Endothelial cell of umbilical vein (primary cell): ENCODE measurements around the gene BCL11B. TPM values are rescaled to one million over a fixed set of nuclear protein-coding genes. Genes with fewer than 3 reads are reported as not detected.

Experiments
- BruUV-seq: library from RNA; stranded (reverse); fragments of 400-500 nt; replicated peaks from 2 replicates; lab custom pipeline; 2021; lab: Mats Ljungman, UMichigan
- CTCF ChIA-PET: fragments of 300-600, 350-600 bp; sonication (Branson Sonifier 250); formaldehyde crosslinking; loops from one replicate; lab custom pipeline; 2021; ENCODE audit warnings: antibody characterized with exemption, inconsistent platforms; lab: Charles Lee
- POLR2A ChIA-PET: fragments of 300-600, 350-600 bp; sonication (Branson Sonifier 250); formaldehyde crosslinking; loops from one replicate; lab custom pipeline; 2021; ENCODE audit warnings: antibody characterized with exemption, inconsistent platforms; lab: Charles Lee
- DNase-seq: peaks from one replicate; pipeline ENCODE4 v3.0.0-alpha.2; 2011; ENCODE audit warnings: low read depth, low spot score
- FAIRE-seq: peaks from 2 replicates; lab custom pipeline; 2011; peaks lifted over from hg19 to GRCh38; lab: Jason Lieb, UNC
- H2AFZ ChIP-seq: 2 replicates; pipeline ENCODE4 v1.6.0; 2012; ENCODE audit warnings: low read depth, low read length, control low read depth, inconsistent platforms
- H3K27ac ChIP-seq: 2 replicates; pipeline ENCODE4 v1.5.1; 2011; ENCODE audit warnings: low read depth, mild to moderate bottlenecking, control low read depth, low read length, moderate library complexity; ENCODE audit not compliant: insufficient read depth
- H3K27me3 ChIP-seq, 2 experiments: 2 replicates each; pipeline versions ENCODE4 v1.6.0 to v1.6.1; 2011; ENCODE audit warnings: low read length in 2 of 2, mixed read lengths in 1 of 2; ENCODE audit not compliant: control insufficient read depth in 2 of 2, insufficient read depth in 2 of 2
- H3K36me3 ChIP-seq, 2 experiments: 2 replicates in 1 of 2; 3 replicates in 1 of 2; pipeline ENCODE4 v1.5.1; 2011; ENCODE audit warnings: low read length in 2 of 2, mild to moderate bottlenecking in 1 of 2, moderate library complexity in 1 of 2; ENCODE audit not compliant: control insufficient read depth in 2 of 2, insufficient read depth in 2 of 2; ENCODE audit errors: extremely low read depth in 1 of 2
- H3K4me1 ChIP-seq: 3 replicates; pipeline ENCODE4 v1.5.1; 2011; ENCODE audit warnings: mild to moderate bottlenecking, low read length; ENCODE audit not compliant: control insufficient read depth, insufficient read depth; ENCODE audit errors: extremely low read depth
- H3K4me2 ChIP-seq: 2 replicates; pipeline ENCODE4 v1.6.1; 2011; ENCODE audit warnings: low read length, control low read depth, mixed read lengths; ENCODE audit not compliant: insufficient read depth
- H3K4me3 ChIP-seq, 3 experiments: fragments of 200-600 bp in 1 of 3; sonication (generic), shearing (Covaris generic) in 1 of 3; replicated peaks in 1 of 3; 2 replicates each; pipeline ENCODE4 v1.5.1; 2011 to 2016; ENCODE audit warnings: control low read depth in 3 of 3, low read length in 3 of 3, mild to moderate bottlenecking in 2 of 3, inconsistent platforms in 1 of 3, low read depth in 1 of 3, moderate library complexity in 1 of 3; ENCODE audit not compliant: insufficient read depth in 1 of 3
- H3K79me2 ChIP-seq: 2 replicates; pipeline ENCODE4 v1.6.0; 2012; ENCODE audit warnings: low read length, inconsistent platforms; ENCODE audit not compliant: control insufficient read depth, insufficient read depth
- H3K9ac ChIP-seq: replicated peaks from 2 replicates; pipeline ENCODE3; 2011; ENCODE audit warnings: low read length, control low read depth; ENCODE audit not compliant: insufficient read depth; ENCODE audit errors: extremely low read depth
- H3K9me1 ChIP-seq: replicated peaks from 3 replicates; pipeline ENCODE4 v1.6.0; 2011; ENCODE audit warnings: mild to moderate bottlenecking, low read length; ENCODE audit not compliant: control insufficient read depth, insufficient read depth; ENCODE audit errors: extremely low read depth
- H3K9me3 ChIP-seq: replicated peaks from 2 replicates; pipeline ENCODE4 v1.5.1; 2012; ENCODE audit warnings: low read length, inconsistent platforms; ENCODE audit not compliant: control insufficient read depth, insufficient read depth
- H4K20me1 ChIP-seq: replicated peaks from 2 replicates; pipeline ENCODE3; 2011; ENCODE audit warnings: mild to moderate bottlenecking, low read length; ENCODE audit not compliant: control insufficient read depth, insufficient read depth; ENCODE audit errors: extremely low read depth
- EZH2 ChIP-seq: IDR thresholded peaks from 2 replicates; pipeline ENCODE4 v1.6.1; 2012; ENCODE audit warnings: borderline replicate concordance, low read depth, mild to moderate bottlenecking, moderate library complexity, low read length, inconsistent platforms; ENCODE audit not compliant: severe bottlenecking
- FOS ChIP-seq: IDR thresholded peaks from 2 replicates; pipeline ENCODE4 v1.6.1; 2011; ENCODE audit warnings: mild to moderate bottlenecking, low read length, moderate library complexity, borderline replicate concordance; ENCODE audit not compliant: insufficient read depth
- GATA2 ChIP-seq: IDR thresholded peaks from 2 replicates; pipeline ENCODE4 v1.7.0; 2011; ENCODE audit warnings: low read depth, mild to moderate bottlenecking, moderate library complexity, mixed read lengths, low read length; ENCODE audit not compliant: insufficient read length, insufficient read depth
- JUN ChIP-seq: IDR thresholded peaks from 2 replicates; pipeline ENCODE4 v1.6.1; 2011; ENCODE audit warnings: borderline replicate concordance, low read depth; ENCODE audit not compliant: insufficient read length, insufficient read depth
- MYC ChIP-seq: IDR thresholded peaks from one replicate; pipeline ENCODE4 v1.6.1; 2011; ENCODE audit warnings: mild to moderate bottlenecking, low read depth, low read length
- POLR2A ChIP-seq: IDR thresholded peaks from 2 replicates; pipeline ENCODE4 v1.6.1; 2012; ENCODE audit warnings: low read depth, mild to moderate bottlenecking, control low read depth, low read length
- POLR2AphosphoS5 ChIP-seq: IDR thresholded peaks from 2 replicates; pipeline ENCODE4 v1.6.1; 2012; ENCODE audit warnings: low read depth, mild to moderate bottlenecking, control low read depth, low read length, moderate library complexity; ENCODE audit not compliant: insufficient read depth
- dilution Hi-C: fragments of 300-500 bp; cut with MboI; formaldehyde crosslinking; loops from one replicate; pipeline ENCODE4 v1.15.0; 2019; ENCODE audit warnings: low sequenced_read_pairs; ENCODE audit not compliant: extremely low pct_ligation_motif_present
- intact Hi-C: fragments of 100-400 bp; cut with micrococcal nuclease; formaldehyde crosslinking; loops from one replicate; pipeline ENCODE4 v1.10.0; 2022
- polyA plus RNA-seq, 4 experiments: library from polyadenylated mRNA; depleted of rRNA in 3 of 4; stranded (reverse) in 3 of 4; unstranded in 1 of 4; fragments of >200 nt; gene quantifications; 2 replicates each; pipeline versions ENCODE4 v1.2.1 to v1.2.3, GENCODE V29; 2011 to 2012; ENCODE audit warnings: missing spikeins in 1 of 4
- total RNA-seq: library from RNA; stranded (reverse); gene quantifications from 2 replicates; pipeline ENCODE4 v1.2.3, GENCODE V29; 2021
- TF ChIP-seq, protein P1 (sequence below): IDR thresholded peaks from 2 replicates; pipeline ENCODE4 v1.6.1; 2011; ENCODE audit not compliant: insufficient read depth, insufficient read length
- TF ChIP-seq, protein P2 (sequence below), 2 donors: IDR thresholded peaks; 1 replicate in 1 of 2; 2 replicates in 1 of 2; pipeline ENCODE4 v1.5.1; 2011; ENCODE audit warnings: low read length in 2 of 2, mild to moderate bottlenecking in 2 of 2, moderate library complexity in 2 of 2, control low read depth in 1 of 2, inconsistent platforms in 1 of 2, low read depth in 1 of 2; ENCODE audit not compliant: insufficient read depth in 1 of 2; ENCODE audit errors: extremely low read depth in 1 of 2

BCL11B gene
- total and polyA plus RNA-seq, 2 donors (not counting 3 experiments of a cell fraction or from before 2014, with no cell fraction given): 0.03 to 0.07 TPM

DNA sequence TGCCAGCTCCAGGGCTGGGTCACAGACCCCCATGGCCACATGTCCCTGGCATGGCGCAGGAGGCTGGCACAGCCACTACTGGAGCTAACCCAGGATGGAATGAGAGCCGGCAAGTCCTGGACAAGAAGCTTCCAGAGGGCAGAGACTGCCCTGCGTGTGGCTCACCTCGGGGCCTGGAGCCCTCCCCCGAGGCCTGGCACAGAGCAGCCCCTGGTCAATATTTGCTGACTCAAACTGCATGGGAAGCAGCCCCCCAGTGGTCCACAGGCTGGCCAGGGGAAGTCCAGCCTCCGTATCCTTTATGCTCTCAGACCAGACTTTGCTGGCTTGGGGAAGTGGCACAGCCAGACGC lies 71.4 kb downstream of the BCL11B start:
- CTCF ChIA-PET: no interaction called here
- Histone ChIP-seq H3K9ac (no peak overlapping the region), H3K9me3 (no peaks in the 10 kb centered on the region), H3K4me1 (no peaks in the 10 kb centered on the region), H3K79me2 (no peaks in the 10 kb centered on the region), H4K20me1 (no peaks in the 10 kb centered on the region), H3K36me3 (no peaks in the 10 kb centered on the region), H2AFZ (no peak overlapping the region), H3K4me2 (no peak overlapping the region), H3K4me3 (no peak overlapping the region), H3K27me3 (no peaks in the 10 kb centered on the region), H3K9me1 (no peaks in the 10 kb centered on the region), H3K27ac (no peak overlapping the region)
- FAIRE-seq (no peak), DNase-seq (no peak)
- POLR2A ChIA-PET: no interaction called here
- intact Hi-C loops (no loop called here), dilution Hi-C loops (no loop called here)
- no TSS peak for BruUV-seq
- TF ChIP-seq POLR2AphosphoS5 (no peak), MYC (no peak), FOS (no peak), JUN (no peak), EZH2 (no peak), POLR2A (no peak), GATA2 (no peak)
- TF ChIP-seq, protein P1, sequence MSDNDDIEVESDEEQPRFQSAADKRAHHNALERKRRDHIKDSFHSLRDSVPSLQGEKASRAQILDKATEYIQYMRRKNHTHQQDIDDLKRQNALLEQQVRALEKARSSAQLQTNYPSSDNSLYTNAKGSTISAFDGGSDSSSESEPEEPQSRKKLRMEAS: no peak
- TF ChIP-seq, protein P2, sequence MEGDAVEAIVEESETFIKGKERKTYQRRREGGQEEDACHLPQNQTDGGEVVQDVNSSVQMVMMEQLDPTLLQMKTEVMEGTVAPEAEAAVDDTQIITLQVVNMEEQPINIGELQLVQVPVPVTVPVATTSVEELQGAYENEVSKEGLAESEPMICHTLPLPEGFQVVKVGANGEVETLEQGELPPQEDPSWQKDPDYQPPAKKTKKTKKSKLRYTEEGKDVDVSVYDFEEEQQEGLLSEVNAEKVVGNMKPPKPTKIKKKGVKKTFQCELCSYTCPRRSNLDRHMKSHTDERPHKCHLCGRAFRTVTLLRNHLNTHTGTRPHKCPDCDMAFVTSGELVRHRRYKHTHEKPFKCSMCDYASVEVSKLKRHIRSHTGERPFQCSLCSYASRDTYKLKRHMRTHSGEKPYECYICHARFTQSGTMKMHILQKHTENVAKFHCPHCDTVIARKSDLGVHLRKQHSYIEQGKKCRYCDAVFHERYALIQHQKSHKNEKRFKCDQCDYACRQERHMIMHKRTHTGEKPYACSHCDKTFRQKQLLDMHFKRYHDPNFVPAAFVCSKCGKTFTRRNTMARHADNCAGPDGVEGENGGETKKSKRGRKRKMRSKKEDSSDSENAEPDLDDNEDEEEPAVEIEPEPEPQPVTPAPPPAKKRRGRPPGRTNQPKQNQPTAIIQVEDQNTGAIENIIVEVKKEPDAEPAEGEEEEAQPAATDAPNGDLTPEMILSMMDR (IDR thresholded peaks at IDR 0.05; ENCODE audit: extremely low read depth in 1 of 2, insufficient read depth in 1 of 2, low read depth in 1 of 2, low read length in 2 of 2): no peak
